ENCODE data around the gene HAPSTR1.

The HAPSTR1 gene

GRCh38 chr16:9097266-9098219 is 6.1 kb downstream of the HAPSTR1 start:
- no peak for DNase-seq

GRCh38 chr16:9098377-9099090 is 7.1 kb downstream of the HAPSTR1 start:
- no peak for DNase-seq

- DNase-seq, result no peak
Measured at GRCh38 chr16:9099131-9099625, 7.7 kb downstream of the HAPSTR1 start.

GRCh38 chr16:9102379-9102778 is 10.9 kb downstream of the HAPSTR1 start:
- DNase-seq, result no peak

GRCh38 chr16:9102943-9103342 is 11.5 kb downstream of the HAPSTR1 start:
- no peak for DNase-seq

GRCh38 chr16:9103546-9103945 is 12.1 kb downstream of the HAPSTR1 start:
- no peak for DNase-seq

GRCh38 chr16:9105189-9105588 is 13.7 kb downstream of the HAPSTR1 start:
- DNase-seq, result no peak

GRCh38 chr16:9107025-9107970 is 15.9 kb downstream of the HAPSTR1 start:
- DNase-seq, result no peak

- no peak for DNase-seq
Measured at GRCh38 chr16:9109255-9109654, 17.8 kb downstream of the HAPSTR1 start.

GRCh38 chr16:9112166-9112843 is 20.9 kb downstream of the HAPSTR1 start:
- DNase-seq, result no peak

- DNase-seq, result no peak
Measured at GRCh38 chr16:9112844-9113186, 21.4 kb downstream of the HAPSTR1 start.

- DNase-seq, result no peak
Measured at GRCh38 chr16:9113707-9114106, 22.3 kb downstream of the HAPSTR1 start.

- no peak for DNase-seq
Measured at GRCh38 chr16:9114112-9114511, 22.7 kb downstream of the HAPSTR1 start.

- no peak for DNase-seq
Measured at GRCh38 chr16:9114842-9115241, 23.4 kb downstream of the HAPSTR1 start.

GRCh38 chr16:9115277-9115676 is 23.8 kb downstream of the HAPSTR1 start:
- DNase-seq, result no peak

- DNase-seq, result no peak
Measured at GRCh38 chr16:9116141-9116540, 24.7 kb downstream of the HAPSTR1 start.

- no peak for DNase-seq
Measured at GRCh38 chr16:9118170-9118569, 26.7 kb downstream of the HAPSTR1 start.

GRCh38 chr16:9119795-9120194 is 28.4 kb downstream of the HAPSTR1 start:
- DNase-seq, result no peak

- no peak for DNase-seq
Measured at GRCh38 chr16:9122342-9122741, 30.9 kb downstream of the HAPSTR1 start.

- DNase-seq, result no peak
Measured at GRCh38 chr16:9122969-9123368, 31.5 kb downstream of the HAPSTR1 start.

GRCh38 chr16:9123401-9123800 is 32.0 kb downstream of the HAPSTR1 start:
- DNase-seq, result no peak

GRCh38 chr16:9123871-9124270 is 32.4 kb downstream of the HAPSTR1 start:
- no peak for DNase-seq

Data from effector CD4-positive, alpha-beta T cell (primary cell).